ENCODE measurements around the gene RHOH. TPM values are rescaled to one million over a fixed set of nuclear protein-coding genes. Genes with fewer than 3 reads are reported as not detected.
A peak's percentile ranks its signal among the peaks of the same experiment; 100 is the strongest.

The RHOH gene
- total RNA-seq, 1 donor from 2014 or later = 3.2 TPM

- Mint-ChIP-seq H3K9me3 (no peaks in the 10 kb centered on the region), H3K4me3 (no peak overlapping the region), H3K27ac (ENCODE audit: unreplicated experiment) (no peak overlapping the region), H3K27me3 (ENCODE audit: low read depth) (no peaks in the 10 kb centered on the region), H3K4me1 (peaks cover 13% of the 10 kb centered on the region), H3K36me3 (ENCODE audit: low read depth) (no peaks in the 10 kb centered on the region)
- TF ChIP-seq CTCF (conservative IDR thresholded peaks at IDR 0.05) = no peak
- DNase-seq (ENCODE audit: low read depth, low spot score) = no peak
These were observed 20.2 kb upstream of the RHOH start for GRCh38 chr4:40176602-40177001.

GRCh38 chr4:40177591-40177990, 19.2 kb upstream of the RHOH start:
- peak overlapping the region; percentile 44 for H3K27ac Mint-ChIP-seq (ENCODE audit: unreplicated experiment)
- H3K36me3 Mint-ChIP-seq (ENCODE audit: low read depth) = no peaks in the 10 kb centered on the region
- no peaks in the 10 kb centered on the region for H3K27me3 Mint-ChIP-seq (ENCODE audit: low read depth)
- H3K9me3 Mint-ChIP-seq = no peaks in the 10 kb centered on the region
- H3K4me3 Mint-ChIP-seq = no peak overlapping the region
- H3K4me1 Mint-ChIP-seq = peaks cover 13% of the 10 kb centered on the region
- TF ChIP-seq CTCF (conservative IDR thresholded peaks at IDR 0.05) = no peak
- no peak for DNase-seq (ENCODE audit: low read depth, low spot score)

- Mint-ChIP-seq H3K4me3 (no peak overlapping the region), H3K4me1 (peaks cover 13% of the 10 kb centered on the region), H3K36me3 (ENCODE audit: low read depth) (no peaks in the 10 kb centered on the region), H3K27ac (ENCODE audit: unreplicated experiment) (no peak overlapping the region), H3K9me3 (no peaks in the 10 kb centered on the region), H3K27me3 (ENCODE audit: low read depth) (no peaks in the 10 kb centered on the region)
- no peak for TF ChIP-seq CTCF (conservative IDR thresholded peaks at IDR 0.05)
- DNase-seq (ENCODE audit: low read depth, low spot score) = no peak
These were observed 18.2 kb upstream of the RHOH start for GRCh38 chr4:40178672-40179071.

- no peak overlapping the region for H3K4me3 Mint-ChIP-seq
- peaks cover 13% of the 10 kb centered on the region for H3K4me1 Mint-ChIP-seq
- no peak for TF ChIP-seq CTCF (conservative IDR thresholded peaks at IDR 0.05)
- H3K27me3 Mint-ChIP-seq (ENCODE audit: low read depth) = no peaks in the 10 kb centered on the region
- no peaks in the 10 kb centered on the region for H3K9me3 Mint-ChIP-seq
- no peaks in the 10 kb centered on the region for H3K36me3 Mint-ChIP-seq (ENCODE audit: low read depth)
- DNase-seq (ENCODE audit: low read depth, low spot score) = no peak
- no peak overlapping the region for H3K27ac Mint-ChIP-seq (ENCODE audit: unreplicated experiment)
These were observed 17.5 kb upstream of the RHOH start for GRCh38 chr4:40179360-40179759.

DNA sequence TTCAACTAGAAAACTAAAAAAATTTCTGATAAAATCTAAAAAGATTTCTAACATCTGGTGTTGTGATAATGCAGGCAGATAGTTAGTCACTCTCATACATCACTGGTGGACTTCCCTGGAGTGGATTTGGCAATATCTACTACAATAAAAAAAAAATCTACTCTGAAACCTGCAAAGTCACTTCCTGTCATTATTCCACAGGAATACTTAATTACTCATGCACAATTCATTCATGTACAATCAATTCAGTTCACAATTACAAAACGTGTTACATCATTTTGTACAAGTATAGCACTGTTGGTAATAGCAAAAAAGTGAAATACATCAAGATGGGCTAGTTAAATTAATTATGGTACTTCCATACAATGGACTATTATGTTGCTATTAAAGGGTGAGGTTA, 16.5 kb upstream of the RHOH start:
- no peak overlapping the region for H3K27ac Mint-ChIP-seq (ENCODE audit: unreplicated experiment)
- no peak overlapping the region for H3K4me3 Mint-ChIP-seq
- H3K4me1 Mint-ChIP-seq = peaks cover 13% of the 10 kb centered on the region
- no peak for DNase-seq (ENCODE audit: low read depth, low spot score)
- no peaks in the 10 kb centered on the region for H3K27me3 Mint-ChIP-seq (ENCODE audit: low read depth)
- no peaks in the 10 kb centered on the region for H3K9me3 Mint-ChIP-seq
- TF ChIP-seq CTCF (conservative IDR thresholded peaks at IDR 0.05) = no peak
- no peaks in the 10 kb centered on the region for H3K36me3 Mint-ChIP-seq (ENCODE audit: low read depth)

DNA sequence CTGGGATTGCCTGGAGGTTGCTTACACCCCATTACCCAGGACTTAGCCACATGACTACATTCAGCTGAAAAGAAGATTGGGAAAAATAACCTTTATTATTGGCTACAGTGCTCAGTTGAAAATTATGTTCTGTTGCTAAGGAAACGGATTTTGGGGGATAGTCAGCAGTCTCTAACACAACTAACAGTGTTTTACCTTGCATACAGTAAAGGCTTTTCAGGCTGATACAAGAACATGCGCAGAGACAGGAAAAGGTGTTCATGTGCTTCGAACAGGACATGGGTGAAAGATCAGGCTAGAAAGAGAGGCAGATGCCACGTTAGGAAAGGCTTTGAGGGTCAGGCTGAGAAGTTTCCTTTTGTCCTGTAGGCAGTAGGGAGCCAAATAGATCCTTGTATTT, 14.8 kb upstream of the RHOH start:
- TF ChIP-seq CTCF (conservative IDR thresholded peaks at IDR 0.05) = no peak
- H3K27me3 Mint-ChIP-seq (ENCODE audit: low read depth) = no peaks in the 10 kb centered on the region
- DNase-seq (ENCODE audit: low read depth, low spot score) = no peak

More for the DNA sequence above, 14.8 kb upstream of the RHOH start:
- no peak overlapping the region for H3K27ac Mint-ChIP-seq (ENCODE audit: unreplicated experiment)
- H3K4me3 Mint-ChIP-seq = no peak overlapping the region
- H3K9me3 Mint-ChIP-seq = no peaks in the 10 kb centered on the region
- peaks cover 5% of the 10 kb centered on the region for H3K4me1 Mint-ChIP-seq
- no peaks in the 10 kb centered on the region for H3K36me3 Mint-ChIP-seq (ENCODE audit: low read depth)
